Mucosa of descending colon (tissue), 3 donors: ENCODE measurements around the gene TLL1. TPM values are rescaled to one million over a fixed set of nuclear protein-coding genes. Genes with fewer than 3 reads are reported as not detected.

Experiments
- ATAC-seq: fragments of 200-7000 bp; cut with Tn5 transposase; one replicate; pipeline ENCODE4 v1.9.1; 2020; ENCODE audit warnings: mild to moderate bottlenecking, moderate library complexity
- DNase-seq, 3 donors: peaks; one replicate each; pipeline ENCODE4 v3.0.0-alpha.2; 2020
- H3K36me3 ChIP-seq: fragments of 200-600 bp; one replicate; pipeline ENCODE4 v1.8.0; 2021; ENCODE audit warnings: low read depth, mild to moderate bottlenecking
- H3K4me1 ChIP-seq: fragments of 200-600 bp; one replicate; pipeline ENCODE4 v1.8.0; 2021; ENCODE audit warnings: low read depth, mild to moderate bottlenecking
- H3K4me3 ChIP-seq: fragments of 200-600 bp; one replicate; pipeline ENCODE4 v1.8.0; 2021; ENCODE audit warnings: mild to moderate bottlenecking
- H3K9me3 ChIP-seq: fragments of 200-600 bp; one replicate; pipeline ENCODE4 v1.8.0; 2021; ENCODE audit warnings: mild to moderate bottlenecking
- CTCF ChIP-seq: fragments of 200-600 bp; IDR thresholded peaks from one replicate; pipeline ENCODE4 v1.8.0; 2022; ENCODE audit warnings: antibody characterized with exemption, mild to moderate bottlenecking
- intact Hi-C, 2 donors: fragments of 100-400 bp; cut with DNase I in 1 of 2; cut with micrococcal nuclease in 1 of 2; formaldehyde crosslinking; loops; one replicate each; pipeline versions ENCODE4 v1.11.0 to v1.11.1; 2022; cut with DNase I, micrococcal nuclease
- total RNA-seq, 3 donors: library from RNA; stranded (reverse); fragmentation: NEBNext Ultra II Directional in 2 of 3; extraction: Animal tissue kit (Norgen Biotek cat#: 25700) in 2 of 3; gene quantifications; one replicate each; pipeline versions ENCODE4 v1.2.1 to v1.2.4, GENCODE V29; 2021 to 2023
- donor health status: DM: no; HTN: no; CAD: no; lungs with moderate emphysema.
- donor health status: DM: no; HTN: no; CAD: no.
- donor health status: DM: no; HTN: yes; CAD: no.

Gene TLL1
- total RNA-seq, 3 donors from 2014 or later: 2.4 to 4.8 (median 2.5) TPM

- TF ChIP-seq CTCF: no peak
- Histone ChIP-seq H3K4me1 (no peaks in the 10 kb centered on the region), H3K9me3 (peaks cover 10% of the 10 kb centered on the region), H3K4me3 (no peak overlapping the region), H3K36me3 (no peaks in the 10 kb centered on the region)
- DNase-seq (no peak), ATAC-seq (no peak)
- intact Hi-C loops: no loop called here
Observed at GRCh38 chr4:165970703-165971420, 97.8 kb downstream of the TLL1 start.

GRCh38 chr4:165971446-165971845 lies 98.4 kb downstream of the TLL1 start:
- Histone ChIP-seq H3K4me3 (no peak overlapping the region), H3K9me3 (peaks cover 6% of the 10 kb centered on the region), H3K36me3 (no peaks in the 10 kb centered on the region), H3K4me1 (no peaks in the 10 kb centered on the region)
- no peak for TF ChIP-seq CTCF
- ATAC-seq: no peak
- DNase-seq: no peak
- intact Hi-C loops: no loop called here

- no peak for DNase-seq
- no peak for TF ChIP-seq CTCF
- ATAC-seq: no peak
Observed at GRCh38 chr4:165971933-165972332, 98.9 kb downstream of the TLL1 start.

GRCh38 chr4:165972747-165973146 lies 99.7 kb downstream of the TLL1 start:
- intact Hi-C loops: no loop called here
- no peak for TF ChIP-seq CTCF
- ATAC-seq (no peak), DNase-seq (no peak)
- Histone ChIP-seq H3K36me3 (no peaks in the 10 kb centered on the region), H3K9me3 (no peaks in the 10 kb centered on the region), H3K4me3 (no peak overlapping the region), H3K4me1 (no peaks in the 10 kb centered on the region)

More at GRCh38 chr4:165971933-165972332, 98.9 kb downstream of the TLL1 start:
- intact Hi-C loops: no loop called here
- Histone ChIP-seq H3K4me1 (no peaks in the 10 kb centered on the region), H3K9me3 (peaks cover 1% of the 10 kb centered on the region), H3K36me3 (no peaks in the 10 kb centered on the region), H3K4me3 (no peak overlapping the region)

- intact Hi-C loops: no loop called here
- no peaks in the 10 kb centered on the region for H3K4me1 ChIP-seq
- no peaks in the 10 kb centered on the region for H3K9me3 ChIP-seq
- H3K36me3 ChIP-seq: no peaks in the 10 kb centered on the region
- no peak overlapping the region for H3K4me3 ChIP-seq
- no peak for TF ChIP-seq CTCF
- no peak for DNase-seq
- ATAC-seq: no peak
Observed at GRCh38 chr4:165982934-165983333, 109.9 kb downstream of the TLL1 start.
